Stromal cell of bone marrow (primary cell): ENCODE measurements around the gene VWA1.
"Not testable (repeated sequence)": the region's sequence is repeated elsewhere in the genome, so short reads cannot be mapped to it uniquely, and the experiment has no call there.

ENCODE experiments used
- DNase-seq: peaks from one replicate; pipeline ENCODE4 v3.0.0-alpha.2; 2012; ENCODE audit warnings: low read depth

The VWA1 gene

GRCh38 chr1:1422465-1423244 lies 12.8 kb upstream of the VWA1 start:
- DNase-seq = no peak

GRCh38 chr1:1423245-1423597 lies 12.3 kb upstream of the VWA1 start:
- DNase-seq = no peak

DNA sequence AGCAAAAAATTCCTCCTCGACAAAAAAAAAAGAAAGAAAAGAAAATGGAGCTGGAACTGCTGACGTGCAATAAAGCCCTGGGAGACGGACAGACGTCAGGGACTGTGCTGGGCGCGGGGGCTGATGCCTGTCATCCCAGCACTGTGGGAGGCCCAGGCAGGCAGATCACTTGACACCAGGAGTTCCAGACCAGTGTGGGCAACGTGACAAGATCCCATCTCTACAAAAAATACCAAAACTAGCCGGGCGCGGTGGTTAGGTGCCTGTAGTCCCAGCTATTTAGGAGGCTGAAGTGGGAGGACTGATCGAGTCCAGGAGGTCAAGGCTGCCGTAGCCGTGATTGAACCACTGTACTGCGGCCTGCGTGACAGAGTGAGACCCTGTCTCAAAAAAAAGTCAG lies 10.8 kb upstream of the VWA1 start:
- no peak for DNase-seq

GRCh38 chr1:1425426-1425752 lies 10.1 kb upstream of the VWA1 start:
- no peak for DNase-seq

GRCh38 chr1:1425753-1426495 lies 9.6 kb upstream of the VWA1 start:
- no peak for DNase-seq

GRCh38 chr1:1426496-1427105 lies 8.9 kb upstream of the VWA1 start:
- no peak for DNase-seq

- DNase-seq = no peak
Measured at GRCh38 chr1:1427106-1427819, 8.2 kb upstream of the VWA1 start.

DNA sequence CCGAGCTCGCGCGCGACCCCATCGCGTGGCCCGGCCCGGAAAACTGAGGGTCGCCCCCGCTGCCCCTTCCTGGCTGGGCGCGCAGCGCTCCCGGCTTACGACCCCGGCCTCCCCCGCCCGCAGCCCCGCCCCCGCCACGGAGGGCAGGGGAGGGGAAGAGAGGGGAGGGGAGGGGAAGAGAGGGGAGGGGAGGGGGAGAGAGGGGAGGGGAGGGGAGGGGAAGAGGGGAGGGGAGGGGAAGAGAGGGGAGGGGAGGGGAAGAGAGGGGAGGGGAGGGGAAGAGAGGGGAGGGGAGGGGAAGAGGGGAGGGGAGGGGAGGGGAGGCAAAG lies 7.7 kb upstream of the VWA1 start:
- DNase-seq = no peak

GRCh38 chr1:1428174-1428573 lies 7.3 kb upstream of the VWA1 start:
- no peak for DNase-seq

DNA sequence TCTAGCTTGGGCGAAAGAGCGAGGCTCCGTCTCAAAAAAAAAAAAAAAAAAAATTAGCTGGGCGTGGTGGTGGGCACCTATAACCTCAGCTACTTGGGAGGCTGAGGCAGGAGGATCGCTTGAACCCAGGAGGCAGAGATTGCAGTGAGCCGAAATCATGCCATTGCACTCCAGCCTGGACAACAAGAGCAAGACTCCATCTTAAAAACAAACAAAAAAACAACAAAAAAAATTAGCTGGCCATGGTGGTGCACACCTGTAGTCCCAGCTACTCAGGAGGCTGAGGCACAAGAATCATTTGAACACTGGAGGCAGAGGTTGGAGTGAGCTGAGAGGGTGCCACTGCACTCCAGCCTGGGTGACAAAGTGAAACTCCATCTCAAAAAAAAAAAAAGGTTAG lies 6.5 kb upstream of the VWA1 start:
- DNase-seq = not testable (repeated sequence)

GRCh38 chr1:1429671-1430073 lies 5.8 kb upstream of the VWA1 start:
- no peak for DNase-seq

- DNase-seq = peak; percentile 30
Measured at GRCh38 chr1:1430114-1430982, 5.1 kb upstream of the VWA1 start.

GRCh38 chr1:1430992-1431844 lies 4.3 kb upstream of the VWA1 start:
- no peak for DNase-seq

- DNase-seq = no peak
Measured at GRCh38 chr1:1431845-1432273, 3.6 kb upstream of the VWA1 start.

DNA sequence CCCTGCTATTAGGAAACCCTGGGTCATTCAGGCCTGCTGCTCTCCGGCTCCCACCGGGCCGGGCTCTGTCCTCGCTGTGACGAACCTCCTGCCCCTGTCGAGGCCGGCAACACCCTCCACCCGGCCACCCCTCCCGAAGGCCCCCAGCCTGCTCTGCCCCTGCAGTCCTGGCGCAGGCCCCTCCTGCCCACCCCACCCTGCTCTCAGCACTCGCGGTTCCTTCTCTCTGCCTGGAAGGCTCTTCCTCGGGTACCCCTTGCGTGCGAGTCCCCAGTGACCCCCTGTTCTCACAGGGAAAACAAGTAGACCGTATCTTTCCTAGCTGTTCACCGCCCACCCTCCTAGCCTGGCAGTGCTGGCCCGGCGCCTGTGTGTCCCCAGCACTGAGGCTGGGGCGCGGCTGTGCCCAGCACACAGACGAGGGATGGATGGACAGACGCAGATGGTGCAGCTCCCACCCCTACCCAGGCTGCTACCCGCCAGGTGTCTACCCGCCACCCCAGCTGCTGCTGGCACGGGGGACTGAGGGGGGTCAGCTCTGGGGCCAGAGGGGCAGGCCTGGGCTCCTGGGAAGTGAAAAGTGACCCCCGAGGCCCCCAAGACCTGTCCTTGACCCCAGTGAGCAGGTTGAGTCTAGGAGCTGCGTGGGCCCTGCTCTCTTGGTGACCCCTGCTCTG lies 3.1 kb upstream of the VWA1 start:
- no peak for DNase-seq

DNA sequence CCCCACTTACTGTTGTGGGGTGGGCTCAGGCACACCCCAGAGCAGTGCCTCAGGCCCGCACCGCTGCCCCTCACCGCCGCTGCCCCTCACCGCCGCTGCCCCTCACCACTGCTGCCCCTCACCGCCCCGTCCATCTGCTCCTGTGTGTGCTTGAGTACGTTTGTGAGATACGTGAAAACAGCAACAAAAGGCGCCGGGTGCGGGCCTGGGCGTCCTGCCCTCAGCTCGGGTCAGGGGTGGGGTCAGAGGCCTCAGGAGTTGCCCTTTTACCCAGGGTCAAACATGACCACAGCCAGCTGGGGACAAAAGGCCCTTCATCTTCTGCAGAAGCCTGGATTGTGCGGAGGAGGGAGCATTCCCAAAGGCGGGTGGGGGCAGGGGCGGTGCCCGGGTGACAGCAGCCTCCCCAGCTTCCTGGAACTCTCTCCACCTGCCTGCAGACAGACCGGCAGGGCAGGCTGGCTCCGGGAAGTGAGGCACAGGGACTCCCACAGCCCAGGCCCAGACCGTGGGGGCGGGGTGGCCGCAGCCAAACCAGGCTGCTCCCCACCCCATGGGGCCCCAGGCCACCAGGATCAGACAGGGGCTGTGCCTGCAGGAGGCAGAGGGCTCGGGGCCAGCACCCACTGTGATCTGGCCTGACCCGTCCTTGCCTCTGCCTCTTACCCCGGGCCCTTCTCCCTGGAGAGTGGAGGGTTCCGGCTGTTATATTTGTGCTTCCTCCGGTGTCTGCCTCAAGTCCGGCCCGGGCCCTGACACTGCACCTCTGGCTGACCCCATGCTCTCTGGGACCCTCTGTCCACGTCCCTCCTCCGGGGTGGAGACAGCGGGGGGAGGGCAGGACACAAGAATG lies 2.3 kb upstream of the VWA1 start:
- no peak for DNase-seq

GRCh38 chr1:1433804-1434130 lies 1.7 kb upstream of the VWA1 start:
- DNase-seq = peak; percentile 25

DNA sequence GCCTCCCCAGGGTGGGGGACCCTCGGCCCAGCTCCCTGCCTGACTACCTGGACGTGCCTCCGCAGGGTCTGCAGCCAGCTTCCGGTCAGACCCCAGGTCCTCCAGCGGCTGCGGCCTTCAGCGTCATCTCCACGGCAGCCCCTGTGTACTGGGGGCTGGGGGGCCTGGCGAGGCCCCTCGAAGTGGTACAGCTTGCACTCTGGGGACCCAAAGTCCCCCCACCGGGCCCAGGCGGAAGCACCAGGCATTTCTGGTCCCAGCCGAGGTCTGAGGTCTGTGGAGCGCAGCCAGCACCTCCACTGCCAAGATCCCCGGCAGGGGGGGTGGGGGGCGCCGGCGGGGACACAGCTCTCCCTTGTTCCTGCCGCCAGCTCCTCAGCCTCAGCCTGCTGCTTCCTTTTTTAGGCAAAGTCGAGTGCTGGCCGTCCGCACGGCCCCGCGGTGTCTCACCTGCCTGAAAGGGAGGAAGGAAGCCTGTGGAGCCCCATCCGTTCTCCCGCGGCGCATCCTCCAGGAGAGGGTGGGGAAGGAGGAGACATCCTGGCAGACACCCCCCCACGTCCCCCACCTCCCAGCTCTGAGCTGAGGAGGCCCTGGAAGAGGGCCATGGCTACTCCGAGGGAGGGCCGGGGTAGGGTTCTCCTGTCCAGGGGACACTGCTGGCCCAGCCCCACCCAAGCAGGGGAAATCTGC lies 1.2 kb upstream of the VWA1 start:
- no peak for DNase-seq

- DNase-seq = no peak
Measured at GRCh38 chr1:1434824-1435105, 725 bp upstream of the VWA1 start.
